HG02852 (cell line): ENCODE data around the gene MTSS2.

Source experiments
- ATAC-seq: cut with Tn5 transposase; IDR thresholded peaks from one replicate; pipeline ENCODE4 v1.9.1; 2021; ENCODE audit warnings: mild to moderate bottlenecking, moderate library complexity; ENCODE audit not compliant: unreplicated experiment

MTSS2 gene

GRCh38 chr16:70687671-70688245 is 1.9 kb upstream of the MTSS2 start:
- no peak for ATAC-seq

GRCh38 chr16:70687102-70687511 is 1.3 kb upstream of the MTSS2 start:
- no peak for ATAC-seq

GRCh38 chr16:70686376-70687101 is 686 bp upstream of the MTSS2 start:
- no peak for ATAC-seq

GRCh38 chr16:70685061-70685937 is 554 bp downstream of the MTSS2 start:
- ATAC-seq = no peak

GRCh38 chr16:70684146-70685060 is 1.4 kb downstream of the MTSS2 start:
- no peak for ATAC-seq

- ATAC-seq = no peak
Measured at GRCh38 chr16:70683146-70683944, 2.5 kb downstream of the MTSS2 start.

GRCh38 chr16:70682239-70683145 is 3.4 kb downstream of the MTSS2 start:
- ATAC-seq = no peak

- no peak for ATAC-seq
Measured at GRCh38 chr16:70681382-70682238, 4.2 kb downstream of the MTSS2 start.

- no peak for ATAC-seq
Measured at GRCh38 chr16:70680495-70681381, 5.1 kb downstream of the MTSS2 start.

GRCh38 chr16:70679671-70680494 is 6.0 kb downstream of the MTSS2 start:
- ATAC-seq = no peak

- no peak for ATAC-seq
Measured at GRCh38 chr16:70678898-70679670, 6.8 kb downstream of the MTSS2 start.

GRCh38 chr16:70678121-70678897 is 7.5 kb downstream of the MTSS2 start:
- no peak for ATAC-seq

GRCh38 chr16:70677499-70678120 is 8.2 kb downstream of the MTSS2 start:
- no peak for ATAC-seq
